NT2/D1 (cell line): ENCODE results near the gene CHST12.
A peak's percentile ranks its signal among the peaks of the same experiment; 100 is the strongest.

Experiments
- DNase-seq: peaks from one replicate; pipeline ENCODE4 v3.0.0-alpha.2; 2011; ENCODE audit warnings: low read depth, low spot score
- H3K27me3 ChIP-seq: 2 replicates; pipeline ENCODE4 v1.6.0; 2011; ENCODE audit warnings: mild to moderate bottlenecking; ENCODE audit not compliant: insufficient read length, insufficient read depth
- H3K36me3 ChIP-seq: 2 replicates; pipeline ENCODE4 v1.6.1; 2011; ENCODE audit warnings: mild to moderate bottlenecking, low read length, mixed read lengths; ENCODE audit not compliant: insufficient read depth, insufficient read length
- H3K4me1 ChIP-seq: 2 replicates; pipeline ENCODE4 v1.5.1; 2011; ENCODE audit not compliant: insufficient read depth, insufficient read length
- H3K4me3 ChIP-seq: 2 replicates; pipeline ENCODE4 v1.5.1; 2011; ENCODE audit warnings: low read depth; ENCODE audit not compliant: insufficient read length
- H3K9ac ChIP-seq: 2 replicates; pipeline ENCODE4 v1.6.0; 2011; ENCODE audit warnings: low read depth; ENCODE audit not compliant: insufficient read length
- H3K9me3 ChIP-seq: 2 replicates; pipeline ENCODE4 v1.5.1; 2011; ENCODE audit warnings: mild to moderate bottlenecking, low read length; ENCODE audit not compliant: insufficient read depth
- SUZ12 ChIP-seq: IDR thresholded peaks from 2 replicates; pipeline ENCODE4 v1.6.1; 2011; ENCODE audit not compliant: insufficient read length, insufficient read depth; ENCODE audit errors: extremely low read depth
- YY1 ChIP-seq: IDR thresholded peaks from 2 replicates; pipeline ENCODE4 v1.6.1; 2011; ENCODE audit not compliant: insufficient read length, insufficient read depth
- ZNF274 ChIP-seq: IDR thresholded peaks from 2 replicates; pipeline ENCODE4 v1.6.1; 2011; ENCODE audit warnings: mild to moderate bottlenecking, low read depth, low read length

The CHST12 gene

GRCh38 chr7:2471022-2471329, 67.6 kb downstream of the CHST12 start:
- Histone ChIP-seq H3K27me3 (no peaks in the 10 kb centered on the region), H3K9ac (peak overlapping the region; percentile 68), H3K4me1 (peaks cover 28% of the 10 kb centered on the region), H3K9me3 (no peaks in the 10 kb centered on the region), H3K36me3 (no peaks in the 10 kb centered on the region), H3K4me3 (no peak overlapping the region)
- DNase-seq, result no peak
- TF ChIP-seq ZNF274 (no peak), SUZ12 (no peak), YY1 (no peak)

- TF ChIP-seq ZNF274 (no peak), YY1 (peak; percentile 28)
- Histone ChIP-seq H3K4me3 (no peak overlapping the region), H3K9ac (peak overlapping the region; percentile 68), H3K9me3 (no peaks in the 10 kb centered on the region), H3K27me3 (no peaks in the 10 kb centered on the region), H3K36me3 (no peaks in the 10 kb centered on the region), H3K4me1 (peaks cover 28% of the 10 kb centered on the region)
- no peak for DNase-seq
Measured at GRCh38 chr7:2471396-2471795, 68.0 kb downstream of the CHST12 start.

GRCh38 chr7:2472739-2473138, 69.3 kb downstream of the CHST12 start:
- no peaks in the 10 kb centered on the region for H3K9me3 ChIP-seq
- no peak for DNase-seq
- no peak overlapping the region for H3K9ac ChIP-seq
- H3K4me3 ChIP-seq, result no peak overlapping the region
- no peak for TF ChIP-seq YY1
- no peak for TF ChIP-seq SUZ12
- TF ChIP-seq ZNF274, result no peak
- H3K27me3 ChIP-seq, result no peaks in the 10 kb centered on the region
- no peaks in the 10 kb centered on the region for H3K36me3 ChIP-seq
- peaks cover 39% of the 10 kb centered on the region for H3K4me1 ChIP-seq

- Histone ChIP-seq H3K9me3 (no peaks in the 10 kb centered on the region), H3K27me3 (no peaks in the 10 kb centered on the region), H3K9ac (no peak overlapping the region), H3K4me1 (peaks cover 43% of the 10 kb centered on the region), H3K36me3 (no peaks in the 10 kb centered on the region), H3K4me3 (no peak overlapping the region)
- no peak for DNase-seq
- TF ChIP-seq ZNF274, result no peak
Measured at GRCh38 chr7:2473496-2474180, 70.2 kb downstream of the CHST12 start.

GRCh38 chr7:2474224-2474623, 70.8 kb downstream of the CHST12 start:
- H3K9ac ChIP-seq, result no peak overlapping the region
- peaks cover 45% of the 10 kb centered on the region for H3K4me1 ChIP-seq
- H3K36me3 ChIP-seq, result no peaks in the 10 kb centered on the region
- TF ChIP-seq ZNF274 (no peak), YY1 (no peak), SUZ12 (no peak)
- DNase-seq, result no peak
- no peaks in the 10 kb centered on the region for H3K9me3 ChIP-seq
- H3K27me3 ChIP-seq, result peaks cover under 1% of the 10 kb centered on the region
- no peak overlapping the region for H3K4me3 ChIP-seq

- Histone ChIP-seq H3K9ac (peak overlapping the region; percentile 18), H3K4me1 (peaks cover 43% of the 10 kb centered on the region), H3K36me3 (no peaks in the 10 kb centered on the region), H3K4me3 (no peak overlapping the region), H3K9me3 (no peaks in the 10 kb centered on the region), H3K27me3 (peaks cover 3% of the 10 kb centered on the region)
- TF ChIP-seq ZNF274 (no peak), YY1 (no peak), SUZ12 (no peak)
- DNase-seq, result no peak
Measured at GRCh38 chr7:2474813-2475677, 71.6 kb downstream of the CHST12 start.

- Histone ChIP-seq H3K36me3 (no peaks in the 10 kb centered on the region), H3K27me3 (peaks cover 3% of the 10 kb centered on the region), H3K4me1 (peaks cover 39% of the 10 kb centered on the region), H3K9ac (no peak overlapping the region), H3K9me3 (no peaks in the 10 kb centered on the region), H3K4me3 (no peak overlapping the region)
- no peak for DNase-seq
- TF ChIP-seq SUZ12 (no peak), YY1 (no peak), ZNF274 (no peak)
Measured at GRCh38 chr7:2475678-2476015, 72.2 kb downstream of the CHST12 start.

- Histone ChIP-seq H3K9ac (peak within 1 kb of the TSS; percentile 57), H3K27me3 (peaks cover 3% of the 10 kb centered on the region), H3K36me3 (no peaks in the 10 kb centered on the region), H3K4me1 (peaks cover 33% of the 10 kb centered on the region), H3K9me3 (no peaks in the 10 kb centered on the region), H3K4me3 (no peak within 1 kb of the TSS)
- TF ChIP-seq ZNF274, result no peak
- no peak for TF ChIP-seq YY1
- TF ChIP-seq SUZ12, result no peak
- DNase-seq, result no peak
Measured at GRCh38 chr7:2476298-2476697, 72.9 kb downstream of the CHST12 start, which contains the start of gene GRIFIN. Gene GRIFIN, minus strand, starts transcription at chr7:2476398. Its CDS starts 15 bp downstream, at chr7:2476383.
